ENCODE results near the gene NEGR1.
A peak's percentile ranks its signal among the peaks of the same experiment; 100 is the strongest.

Gene NEGR1

GRCh38 chr1:71743862-71744261, 538.5 kb downstream of the NEGR1 start:
- Histone ChIP-seq H3K27me3 (ENCODE audit: insufficient read depth, low read length, poor library complexity, severe bottlenecking) (no peaks in the 10 kb centered on the region), H2AFZ (ENCODE audit: low read length) (no peak overlapping the region), H3K4me3 (ENCODE audit: low read length, poor library complexity, severe bottlenecking) (no peak overlapping the region), H3K79me2 (ENCODE audit: insufficient read depth, low read length) (no peaks in the 10 kb centered on the region), H3K4me2 (ENCODE audit: low read depth, low read length, poor library complexity, severe bottlenecking) (no peak overlapping the region), H3K9ac (ENCODE audit: low read depth, low read length, poor library complexity, severe bottlenecking) (no peak overlapping the region), H3F3A (ENCODE audit: low read depth) (no peaks in the 10 kb centered on the region), H3K4me1 (ENCODE audit: insufficient read depth, low read length, poor library complexity, severe bottlenecking) (no peaks in the 10 kb centered on the region), H3K36me3 (ENCODE audit: insufficient read depth, low read length) (no peaks in the 10 kb centered on the region), H3K9me2 (replicated peaks; ENCODE audit: low read depth, low read length) (no peaks in the 10 kb centered on the region), H3K9me3 (ENCODE audit: insufficient read depth, low read depth, low read length) (no peaks in the 10 kb centered on the region), H4K20me1 (ENCODE audit: insufficient read depth, low read length, poor library complexity, severe bottlenecking) (no peaks in the 10 kb centered on the region)
- TF ChIP-seq CTCF (conservative IDR thresholded peaks at IDR 0.05; ENCODE audit: low read length) (no peak), EZH2phosphoT487 (IDR thresholded peaks at IDR 0.05; ENCODE audit: borderline replicate concordance) (no peak)

- Histone ChIP-seq H3K4me2 (ENCODE audit: low read depth, low read length, poor library complexity, severe bottlenecking) (no peak overlapping the region), H3K27me3 (ENCODE audit: insufficient read depth, low read length, poor library complexity, severe bottlenecking) (no peaks in the 10 kb centered on the region), H4K20me1 (ENCODE audit: insufficient read depth, low read length, poor library complexity, severe bottlenecking) (no peaks in the 10 kb centered on the region), H3F3A (ENCODE audit: low read depth) (no peaks in the 10 kb centered on the region), H3K4me3 (ENCODE audit: low read length, poor library complexity, severe bottlenecking) (no peak overlapping the region), H3K9me3 (ENCODE audit: insufficient read depth, low read depth, low read length) (no peaks in the 10 kb centered on the region), H3K9ac (ENCODE audit: low read depth, low read length, poor library complexity, severe bottlenecking) (no peak overlapping the region), H3K9me2 (replicated peaks; ENCODE audit: low read depth, low read length) (no peaks in the 10 kb centered on the region), H3K4me1 (ENCODE audit: insufficient read depth, low read length, poor library complexity, severe bottlenecking) (no peaks in the 10 kb centered on the region), H3K79me2 (ENCODE audit: insufficient read depth, low read length) (no peaks in the 10 kb centered on the region), H3K36me3 (ENCODE audit: insufficient read depth, low read length) (no peaks in the 10 kb centered on the region), H2AFZ (ENCODE audit: low read length) (peak overlapping the region; percentile 53; the same call in 1 of the 2 replicates)
- TF ChIP-seq CTCF (conservative IDR thresholded peaks at IDR 0.05; ENCODE audit: low read length): no peak
- TF ChIP-seq EZH2phosphoT487 (IDR thresholded peaks at IDR 0.05; ENCODE audit: borderline replicate concordance): no peak
These were observed 543.4 kb downstream of the NEGR1 start for GRCh38 chr1:71738910-71739309.

DNA sequence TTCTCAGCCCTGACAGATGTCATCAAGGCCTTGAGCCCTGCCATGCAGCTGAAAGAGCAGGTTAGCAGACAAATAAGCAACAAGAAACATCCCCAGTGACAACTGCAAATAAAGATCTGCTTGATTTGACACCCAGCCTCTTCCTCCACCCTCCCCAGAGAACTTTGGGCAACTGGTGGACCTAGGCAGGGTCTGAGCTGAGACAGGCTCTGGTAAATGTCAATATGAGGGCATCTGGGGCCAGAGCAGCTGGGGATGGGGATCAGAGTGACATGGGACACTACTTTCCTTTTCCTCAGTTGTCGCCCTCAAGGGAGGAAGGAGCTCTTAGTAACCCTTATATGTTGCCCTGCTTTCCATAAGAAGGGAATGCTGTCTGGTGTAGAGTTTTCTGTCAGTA, 544.1 kb downstream of the NEGR1 start:
- no peaks in the 10 kb centered on the region for H3K27me3 ChIP-seq (ENCODE audit: insufficient read depth, low read length, poor library complexity, severe bottlenecking)
- H3K4me3 ChIP-seq (ENCODE audit: low read length, poor library complexity, severe bottlenecking): no peak overlapping the region
- H3K79me2 ChIP-seq (ENCODE audit: insufficient read depth, low read length): no peaks in the 10 kb centered on the region
- H3K9me2 ChIP-seq (replicated peaks; ENCODE audit: low read depth, low read length): no peaks in the 10 kb centered on the region
- H3K4me1 ChIP-seq (ENCODE audit: insufficient read depth, low read length, poor library complexity, severe bottlenecking): peaks cover 2% of the 10 kb centered on the region
- no peak overlapping the region for H3K4me2 ChIP-seq (ENCODE audit: low read depth, low read length, poor library complexity, severe bottlenecking)
- H3K36me3 ChIP-seq (ENCODE audit: insufficient read depth, low read length): no peaks in the 10 kb centered on the region
- TF ChIP-seq CTCF (conservative IDR thresholded peaks at IDR 0.05; ENCODE audit: low read length): no peak
- TF ChIP-seq EZH2phosphoT487 (IDR thresholded peaks at IDR 0.05; ENCODE audit: borderline replicate concordance): no peak
- H2AFZ ChIP-seq (ENCODE audit: low read length): peak overlapping the region; percentile 53; the same call in 1 of the 2 replicates
- H3F3A ChIP-seq (ENCODE audit: low read depth): no peaks in the 10 kb centered on the region
- H4K20me1 ChIP-seq (ENCODE audit: insufficient read depth, low read length, poor library complexity, severe bottlenecking): no peaks in the 10 kb centered on the region
- H3K9me3 ChIP-seq (ENCODE audit: insufficient read depth, low read depth, low read length): no peaks in the 10 kb centered on the region
- H3K9ac ChIP-seq (ENCODE audit: low read depth, low read length, poor library complexity, severe bottlenecking): no peak overlapping the region

All from Loucy (cell line).